ENCODE results near the gene GSG1L.
"Not testable (repeated sequence)": the region's sequence is repeated elsewhere in the genome, so short reads cannot be mapped to it uniquely, and the experiment has no call there.

GSG1L gene

GRCh38 chr16:28000314-28001169 is 63.0 kb downstream of the GSG1L start:
- Mint-ChIP-seq H3K4me3 (no peak overlapping the region), H3K27me3 (no peaks in the 10 kb centered on the region), H3K27ac (no peak overlapping the region)

GRCh38 chr16:27999687-28000086 is 63.8 kb downstream of the GSG1L start:
- no peaks in the 10 kb centered on the region for H3K27me3 Mint-ChIP-seq
- H3K4me3 Mint-ChIP-seq = no peak overlapping the region
- H3K36me3 Mint-ChIP-seq = no peaks in the 10 kb centered on the region
- H3K4me1 Mint-ChIP-seq (ENCODE audit: low read depth) = peaks cover 12% of the 10 kb centered on the region
- H3K9me3 Mint-ChIP-seq (ENCODE audit: low read depth) = no peaks in the 10 kb centered on the region
- H3K27ac Mint-ChIP-seq = no peak overlapping the region

More at GRCh38 chr16:28000314-28001169, 63.0 kb downstream of the GSG1L start:
- H3K4me1 Mint-ChIP-seq (ENCODE audit: low read depth) = peaks cover 5% of the 10 kb centered on the region
- no peaks in the 10 kb centered on the region for H3K36me3 Mint-ChIP-seq
- no peaks in the 10 kb centered on the region for H3K9me3 Mint-ChIP-seq (ENCODE audit: low read depth)

- H3K27ac Mint-ChIP-seq = no peak overlapping the region
- H3K4me1 Mint-ChIP-seq (ENCODE audit: low read depth) = peaks cover 12% of the 10 kb centered on the region
- H3K4me3 Mint-ChIP-seq = no peak overlapping the region
- peaks cover 4% of the 10 kb centered on the region for H3K36me3 Mint-ChIP-seq
- peaks cover 5% of the 10 kb centered on the region for H3K9me3 Mint-ChIP-seq (ENCODE audit: low read depth)
- no peaks in the 10 kb centered on the region for H3K27me3 Mint-ChIP-seq
Observed at GRCh38 chr16:27995378-27995777, 68.1 kb downstream of the GSG1L start.

GRCh38 chr16:27994686-27995085 is 68.8 kb downstream of the GSG1L start:
- Mint-ChIP-seq H3K27me3 (no peaks in the 10 kb centered on the region), H3K9me3 (ENCODE audit: low read depth) (peaks cover 5% of the 10 kb centered on the region), H3K4me1 (ENCODE audit: low read depth) (peaks cover 12% of the 10 kb centered on the region), H3K36me3 (peaks cover 4% of the 10 kb centered on the region), H3K4me3 (peak overlapping the region; percentile 12), H3K27ac (no peak overlapping the region)

- no peak overlapping the region for H3K4me3 Mint-ChIP-seq
Observed at GRCh38 chr16:27993587-27993986, 69.9 kb downstream of the GSG1L start.

GRCh38 chr16:27991876-27992275 is 71.6 kb downstream of the GSG1L start:
- H3K27ac Mint-ChIP-seq = no peak overlapping the region
- no peaks in the 10 kb centered on the region for H3K27me3 Mint-ChIP-seq
- no peak overlapping the region for H3K4me3 Mint-ChIP-seq
- peaks cover 12% of the 10 kb centered on the region for H3K4me1 Mint-ChIP-seq (ENCODE audit: low read depth)
- peaks cover 5% of the 10 kb centered on the region for H3K9me3 Mint-ChIP-seq (ENCODE audit: low read depth)
- peaks cover 4% of the 10 kb centered on the region for H3K36me3 Mint-ChIP-seq

More at GRCh38 chr16:27993587-27993986, 69.9 kb downstream of the GSG1L start:
- no peaks in the 10 kb centered on the region for H3K27me3 Mint-ChIP-seq
- H3K27ac Mint-ChIP-seq = no peak overlapping the region
- H3K9me3 Mint-ChIP-seq (ENCODE audit: low read depth) = peaks cover 5% of the 10 kb centered on the region
- H3K4me1 Mint-ChIP-seq (ENCODE audit: low read depth) = peaks cover 12% of the 10 kb centered on the region
- peaks cover 4% of the 10 kb centered on the region for H3K36me3 Mint-ChIP-seq

GRCh38 chr16:27985981-27986380 is 77.5 kb downstream of the GSG1L start:
- no peak overlapping the region for H3K27ac Mint-ChIP-seq
- no peak overlapping the region for H3K4me3 Mint-ChIP-seq
- no peaks in the 10 kb centered on the region for H3K36me3 Mint-ChIP-seq
- H3K9me3 Mint-ChIP-seq (ENCODE audit: low read depth) = no peaks in the 10 kb centered on the region
- H3K27me3 Mint-ChIP-seq = no peaks in the 10 kb centered on the region
- no peaks in the 10 kb centered on the region for H3K4me1 Mint-ChIP-seq (ENCODE audit: low read depth)

GRCh38 chr16:27984121-27984520 is 79.4 kb downstream of the GSG1L start:
- Mint-ChIP-seq H3K27me3 (no peaks in the 10 kb centered on the region), H3K36me3 (no peaks in the 10 kb centered on the region), H3K9me3 (ENCODE audit: low read depth) (no peaks in the 10 kb centered on the region), H3K4me1 (ENCODE audit: low read depth) (no peaks in the 10 kb centered on the region), H3K27ac (no peak overlapping the region), H3K4me3 (no peak overlapping the region)

- Mint-ChIP-seq H3K4me3 (no peak overlapping the region), H3K9me3 (ENCODE audit: low read depth) (no peaks in the 10 kb centered on the region), H3K4me1 (ENCODE audit: low read depth) (no peaks in the 10 kb centered on the region)
Observed at GRCh38 chr16:27983244-27983643, 80.3 kb downstream of the GSG1L start.

GRCh38 chr16:27982184-27982583 is 81.3 kb downstream of the GSG1L start:
- H3K9me3 Mint-ChIP-seq (ENCODE audit: low read depth) = no peaks in the 10 kb centered on the region
- H3K27me3 Mint-ChIP-seq = peaks cover 4% of the 10 kb centered on the region
- H3K27ac Mint-ChIP-seq = no peak overlapping the region
- H3K4me3 Mint-ChIP-seq = no peak overlapping the region
- no peaks in the 10 kb centered on the region for H3K36me3 Mint-ChIP-seq
- no peaks in the 10 kb centered on the region for H3K4me1 Mint-ChIP-seq (ENCODE audit: low read depth)

More at GRCh38 chr16:27983244-27983643, 80.3 kb downstream of the GSG1L start:
- Mint-ChIP-seq H3K27me3 (peaks cover 4% of the 10 kb centered on the region), H3K36me3 (no peaks in the 10 kb centered on the region), H3K27ac (no peak overlapping the region)

GRCh38 chr16:27980919-27981700 is 82.4 kb downstream of the GSG1L start:
- no peaks in the 10 kb centered on the region for H3K4me1 Mint-ChIP-seq (ENCODE audit: low read depth)
- no peaks in the 10 kb centered on the region for H3K36me3 Mint-ChIP-seq
- H3K27ac Mint-ChIP-seq = no peak overlapping the region
- no peak overlapping the region for H3K4me3 Mint-ChIP-seq
- no peaks in the 10 kb centered on the region for H3K9me3 Mint-ChIP-seq (ENCODE audit: low read depth)
- H3K27me3 Mint-ChIP-seq = peaks cover 6% of the 10 kb centered on the region

- no peaks in the 10 kb centered on the region for H3K36me3 Mint-ChIP-seq
- H3K4me1 Mint-ChIP-seq (ENCODE audit: low read depth) = no peaks in the 10 kb centered on the region
- no peak overlapping the region for H3K4me3 Mint-ChIP-seq
- H3K27me3 Mint-ChIP-seq = peaks cover 6% of the 10 kb centered on the region
- no peak overlapping the region for H3K27ac Mint-ChIP-seq
- H3K9me3 Mint-ChIP-seq (ENCODE audit: low read depth) = no peaks in the 10 kb centered on the region
Observed at GRCh38 chr16:27980076-27980775, 83.3 kb downstream of the GSG1L start.

GRCh38 chr16:27979668-27980067 is 83.8 kb downstream of the GSG1L start:
- not testable (repeated sequence) for H3K9me3 Mint-ChIP-seq (ENCODE audit: low read depth); H3K27me3 Mint-ChIP-seq; H3K27ac Mint-ChIP-seq; H3K4me3 Mint-ChIP-seq; H3K4me1 Mint-ChIP-seq (ENCODE audit: low read depth); H3K36me3 Mint-ChIP-seq

GRCh38 chr16:27978876-27979275 is 84.6 kb downstream of the GSG1L start:
- no peak overlapping the region for H3K27ac Mint-ChIP-seq
- H3K36me3 Mint-ChIP-seq = no peaks in the 10 kb centered on the region
- H3K4me3 Mint-ChIP-seq = no peak overlapping the region
- H3K4me1 Mint-ChIP-seq (ENCODE audit: low read depth) = no peaks in the 10 kb centered on the region
- H3K27me3 Mint-ChIP-seq = peaks cover 6% of the 10 kb centered on the region
- no peaks in the 10 kb centered on the region for H3K9me3 Mint-ChIP-seq (ENCODE audit: low read depth)

- H3K36me3 Mint-ChIP-seq = no peaks in the 10 kb centered on the region
- H3K9me3 Mint-ChIP-seq (ENCODE audit: low read depth) = no peaks in the 10 kb centered on the region
- no peak overlapping the region for H3K27ac Mint-ChIP-seq
- H3K4me3 Mint-ChIP-seq = no peak overlapping the region
- no peaks in the 10 kb centered on the region for H3K4me1 Mint-ChIP-seq (ENCODE audit: low read depth)
- peaks cover 6% of the 10 kb centered on the region for H3K27me3 Mint-ChIP-seq
Observed at GRCh38 chr16:27977966-27978365, 85.5 kb downstream of the GSG1L start.
